ENCODE results near the gene RYR2.
A peak's percentile ranks its signal among the peaks of the same experiment; 100 is the strongest.

The RYR2 gene

GRCh38 chr1:237478082-237478481 is 436.1 kb downstream of the RYR2 start:
- DNase-seq = no peak

GRCh38 chr1:237478842-237479241 is 436.9 kb downstream of the RYR2 start:
- DNase-seq = no peak

- no peak for DNase-seq
These were observed 440.8 kb downstream of the RYR2 start for GRCh38 chr1:237482777-237483176.

- peak; percentile 3 for DNase-seq
These were observed 450.4 kb downstream of the RYR2 start for GRCh38 chr1:237492359-237492758.

GRCh38 chr1:237500566-237500965 is 458.6 kb downstream of the RYR2 start:
- no peak for DNase-seq

- no peak for DNase-seq
These were observed 461.3 kb downstream of the RYR2 start for GRCh38 chr1:237503292-237503691.

- no peak for DNase-seq
These were observed 465.0 kb downstream of the RYR2 start for GRCh38 chr1:237507005-237507404.

GRCh38 chr1:237509748-237510147 is 467.8 kb downstream of the RYR2 start:
- no peak for DNase-seq

GRCh38 chr1:237525102-237525501 is 483.1 kb downstream of the RYR2 start:
- DNase-seq = no peak

GRCh38 chr1:237527761-237528160 is 485.8 kb downstream of the RYR2 start:
- DNase-seq = no peak

GRCh38 chr1:237528545-237528944 is 486.6 kb downstream of the RYR2 start:
- DNase-seq = no peak

- DNase-seq = no peak
These were observed 497.1 kb downstream of the RYR2 start for GRCh38 chr1:237539055-237539454.

- DNase-seq = no peak
These were observed 500.8 kb downstream of the RYR2 start for GRCh38 chr1:237542525-237543418.

- no peak for DNase-seq
These were observed 511.1 kb downstream of the RYR2 start for GRCh38 chr1:237553078-237553477.

- DNase-seq = no peak
These were observed 514.9 kb downstream of the RYR2 start for GRCh38 chr1:237556911-237557310.

- DNase-seq = no peak
These were observed 520.3 kb downstream of the RYR2 start for GRCh38 chr1:237562242-237562823.

- DNase-seq = no peak
These were observed 523.3 kb downstream of the RYR2 start for GRCh38 chr1:237565236-237565635.

- DNase-seq = no peak
These were observed 524.6 kb downstream of the RYR2 start for GRCh38 chr1:237566581-237566980.

- DNase-seq = no peak
These were observed 527.0 kb downstream of the RYR2 start for GRCh38 chr1:237568955-237569354.

- DNase-seq = no peak
These were observed 528.5 kb downstream of the RYR2 start for GRCh38 chr1:237570530-237570929.

- no peak for DNase-seq
These were observed 532.6 kb downstream of the RYR2 start for GRCh38 chr1:237574536-237574935.

- DNase-seq = no peak
These were observed 536.6 kb downstream of the RYR2 start for GRCh38 chr1:237578540-237578939.

GRCh38 chr1:237580726-237581125 is 538.7 kb downstream of the RYR2 start:
- no peak for DNase-seq

- DNase-seq = no peak
These were observed 541.3 kb downstream of the RYR2 start for GRCh38 chr1:237583270-237583669.

- no peak for DNase-seq
These were observed 541.8 kb downstream of the RYR2 start for GRCh38 chr1:237583756-237584155.

Data from activated CD4-positive, alpha-beta T cell treated with anti-CD3 and anti-CD28 coated beads for 48 hours (primary cell).